Tibial artery (tissue), 4 donors: ENCODE measurements around the gene CHRNA10.
A peak's percentile ranks its signal among the peaks of the same experiment; 100 is the strongest.

Source experiments
- DNase-seq, 2 donors: peaks; one replicate each; pipeline ENCODE4 v3.0.0-alpha.2; 2019
- H3K27ac ChIP-seq, 2 donors: fragments of 200-600 bp; sonication (generic) in 1 of 2; 1 replicate in 1 of 2; 2 replicates in 1 of 2; pipeline ENCODE4 v1.5.1; 2018 to 2019; ENCODE audit warnings: mild to moderate bottlenecking in 1 of 2
- H3K27me3 ChIP-seq, 2 donors: fragments of 200-600 bp; sonication (generic) in 1 of 2; one replicate each; pipeline versions ENCODE4 v1.5.1 to v1.6.0; 2016 to 2019
- H3K36me3 ChIP-seq, 3 donors: fragments of 200-600 bp; sonication (generic) in 2 of 3; one replicate each; pipeline ENCODE4 v1.5.1; 2016 to 2019; ENCODE audit warnings: mild to moderate bottlenecking in 2 of 3
- H3K4me1 ChIP-seq, 4 donors: fragments of 200-600 bp; sonication (generic) in 2 of 4; 1 replicate in 3 of 4; 2 replicates in 1 of 4; pipeline ENCODE4 v1.5.1; 2016 to 2019
- H3K4me3 ChIP-seq, 2 donors: fragments of 200-600 bp; sonication (generic) in 1 of 2; 1 replicate in 1 of 2; 2 replicates in 1 of 2; pipeline ENCODE4 v1.5.1; 2018 to 2019; ENCODE audit warnings: mild to moderate bottlenecking in 2 of 2
- H3K9me3 ChIP-seq, 3 donors: fragments of 200-600 bp; sonication (generic) in 1 of 3; one replicate each; pipeline ENCODE4 v1.5.1; 2016 to 2019
- CTCF ChIP-seq, 2 experiments: fragments of 200-600 bp in 1 of 2; fragments of 450-650 bp in 1 of 2; IDR thresholded peaks; one replicate each; pipeline ENCODE4 v1.5.1; 2017 to 2019; ENCODE audit warnings: antibody characterized with exemption in 2 of 2, mild to moderate bottlenecking in 1 of 2, moderate library complexity in 1 of 2
- intact Hi-C: fragments of 100-400 bp; cut with DNase I; formaldehyde crosslinking; loops from one replicate; pipeline ENCODE4 v1.15.0; 2023; ENCODE audit warnings: low total_unique reads

CHRNA10 gene

GRCh38 chr11:3642071-3642951 is 28.9 kb downstream of the CHRNA10 start:
- Histone ChIP-seq H3K36me3 (no peaks in the 10 kb centered on the region), H3K27ac (peak overlapping the region; percentile 10 to 39), H3K9me3 (no peaks in the 10 kb centered on the region), H3K27me3 (peaks cover 0 to 19% of the 10 kb centered on the region in 2 donors), H3K4me1 (peaks cover 0 to 19% (median 17%) of the 10 kb centered on the region in 4 donors), H3K4me3 (peak overlapping the region; percentile 46 to 62)
- peak; percentile 75 to 76 for DNase-seq
- no peak for TF ChIP-seq CTCF (IDR thresholded peaks at IDR 0.05)
- intact Hi-C loops = no loop called here

DNA sequence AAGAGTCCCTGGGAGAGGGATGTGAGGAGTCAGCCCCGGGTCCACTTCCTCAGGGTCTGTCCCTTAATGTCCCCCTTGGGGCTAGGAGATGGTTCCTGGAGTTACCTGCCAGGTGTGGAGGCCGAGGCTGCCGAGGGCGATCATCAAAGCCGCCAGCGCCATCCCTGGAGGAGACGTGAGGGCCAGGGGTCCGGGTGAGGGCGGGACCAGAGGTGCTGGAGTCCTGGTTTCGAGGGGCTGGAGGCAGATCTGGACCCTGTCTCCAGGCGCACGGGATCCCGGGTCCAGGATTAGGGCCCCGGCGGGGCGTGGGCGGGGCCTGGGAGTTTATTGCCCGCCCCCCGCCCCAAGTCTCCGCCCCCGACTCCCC is 29.5 kb downstream of the CHRNA10 start, which contains the start of gene ART5:
Gene ART5, minus strand, starts transcription at position 292 of the 370 bp plus-strand sequence. Its CDS starts 130 bp downstream, at position 162.
- Histone ChIP-seq H3K9me3 (no peaks in the 10 kb centered on the region), H3K27me3 (peaks cover 0 to 12% of the 10 kb centered on the region in 2 donors), H3K27ac (peak within 1 kb of the TSS; percentile 10 to 39), H3K36me3 (no peaks in the 10 kb centered on the region), H3K4me3 (peak within 1 kb of the TSS; percentile 46 to 62), H3K4me1 (peaks cover 0 to 19% (median 17%) of the 10 kb centered on the region in 4 donors)
- TF ChIP-seq CTCF (IDR thresholded peaks at IDR 0.05) = no peak
- DNase-seq = no peak
- intact Hi-C loops = no loop called here

GRCh38 chr11:3641191-3641590 is 30.0 kb downstream of the CHRNA10 start:
- Histone ChIP-seq H3K9me3 (no peaks in the 10 kb centered on the region), H3K27ac (no peak overlapping the region), H3K4me1 (peaks cover 0 to 19% (median 17%) of the 10 kb centered on the region in 4 donors), H3K4me3 (no peak overlapping the region), H3K36me3 (no peaks in the 10 kb centered on the region), H3K27me3 (peaks cover 0 to 12% of the 10 kb centered on the region in 2 donors)
- TF ChIP-seq CTCF (IDR thresholded peaks at IDR 0.05) = no peak
- intact Hi-C loops = no loop called here
- DNase-seq = no peak

DNA sequence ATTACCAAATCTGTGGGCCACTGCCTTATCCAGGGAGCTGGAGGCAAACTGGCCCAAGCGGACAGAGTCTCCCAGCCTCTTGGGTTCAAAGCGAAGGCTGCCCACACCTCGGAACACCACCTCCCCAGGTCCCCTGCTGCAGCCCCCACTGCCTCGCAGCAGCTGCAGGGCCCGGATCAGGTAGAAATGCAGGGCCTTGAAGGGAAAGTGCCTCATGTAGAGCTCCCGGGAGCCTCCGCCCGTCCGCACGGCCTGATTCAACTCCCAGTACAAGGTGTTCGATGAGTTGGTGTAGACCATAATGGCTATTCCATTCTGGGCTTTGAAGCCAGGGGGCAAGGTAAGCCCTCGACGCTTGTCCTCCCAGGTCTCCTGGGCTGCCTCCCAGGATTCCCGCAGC is 31.3 kb downstream of the CHRNA10 start:
- H3K9me3 ChIP-seq = no peaks in the 10 kb centered on the region
- no peak overlapping the region for H3K4me3 ChIP-seq
- peaks cover 0 to 3% of the 10 kb centered on the region in 2 donors for H3K27me3 ChIP-seq
- no peak for TF ChIP-seq CTCF (IDR thresholded peaks at IDR 0.05)
- no peaks in the 10 kb centered on the region for H3K36me3 ChIP-seq
- no peak for DNase-seq
- intact Hi-C loops = no loop called here
- peaks cover 0 to 19% (median 17%) of the 10 kb centered on the region in 4 donors for H3K4me1 ChIP-seq
- H3K27ac ChIP-seq = no peak overlapping the region

GRCh38 chr11:3638513-3638912 is 32.7 kb downstream of the CHRNA10 start:
- no peak for DNase-seq
- no peaks in the 10 kb centered on the region for H3K36me3 ChIP-seq
- H3K4me1 ChIP-seq = peaks cover 0 to 19% (median 17%) of the 10 kb centered on the region in 4 donors
- intact Hi-C loops = no loop called here
- no peak overlapping the region for H3K4me3 ChIP-seq
- H3K27me3 ChIP-seq = no peaks in the 10 kb centered on the region
- no peaks in the 10 kb centered on the region for H3K9me3 ChIP-seq
- no peak for TF ChIP-seq CTCF (IDR thresholded peaks at IDR 0.05)
- H3K27ac ChIP-seq = no peak overlapping the region
